ENCODE data around the gene PF4V1. TPM values are rescaled to one million over a fixed set of nuclear protein-coding genes. Genes with fewer than 3 reads are reported as not detected.
A peak's percentile ranks its signal among the peaks of the same experiment; 100 is the strongest.

The PF4V1 gene
- total and polyA plus RNA-seq, 9 of the 15 experiments (the other 6 are each of a cell fraction or from before 2014, with no cell fraction given) = not detected

GRCh38 chr4:73865431-73866096 is 12.5 kb downstream of the PF4V1 start:
- FAIRE-seq (no peak), DNase-seq (ENCODE audit: extremely low read depth in 1 of 4, low spot score in 3 of 4) (no peak), ATAC-seq (no peak)
- POLR2A ChIA-PET = no interaction called here
- in situ Hi-C loops (cut with MboI) = no loop called here
- H3K4me1 ChIP-seq (replicated peaks in 1 of 2; ENCODE audit: control insufficient read depth in 2 of 2, insufficient read depth in 2 of 2, low read length in 2 of 2) = peaks cover 9 to 11% of the 10 kb centered on the region in 2 experiments; a peak in 4 of 5 replicates
- 48% methylated on average over 5 of the region's 5 CpGs for WGBS (ENCODE audit: insufficient coverage, low coverage, missing lambda C conversion rate)
- no peaks in the 10 kb centered on the region for H3K9me1 ChIP-seq (ENCODE audit: control insufficient read depth, insufficient read depth, low read length)
- no peak overlapping the region for H3K4me3 ChIP-seq
- intact Hi-C loops (cut with micrococcal nuclease) = loop anchor here (5.0 kb wide), 1 partner anchor 232 kb away; the partner anchor contains the start of gene CXCL2
- H2AFZ ChIP-seq (ENCODE audit: low read depth, low read length) = no peak overlapping the region
- no peak overlapping the region for H3K9ac ChIP-seq (ENCODE audit: insufficient read depth in 1 of 2, low read depth in 2 of 2, low read length in 2 of 2)
- BruUV-seq (replicated peaks) = no TSS peak
- H3K79me2 ChIP-seq (ENCODE audit: control insufficient read depth, insufficient read depth, low read length) = no peaks in the 10 kb centered on the region
- H3K9me3 ChIP-seq (replicated peaks; ENCODE audit: control insufficient read depth, insufficient read depth, low read depth, low read length) = no peaks in the 10 kb centered on the region
- no peak overlapping the region for H3K27ac ChIP-seq (ENCODE audit: extremely low read depth, low read depth, low read length)
- H3K4me2 ChIP-seq (ENCODE audit: insufficient read depth, low read length) = no peak overlapping the region
- H4K20me1 ChIP-seq (replicated peaks; ENCODE audit: control insufficient read depth, insufficient read depth, low read length) = no peaks in the 10 kb centered on the region
- H3K36me3 ChIP-seq (ENCODE audit: control insufficient read depth, insufficient read depth, low read length) = no peaks in the 10 kb centered on the region
- CTCF ChIA-PET (ENCODE audit: low intra/inter-chr PET ratio) = no interaction called here
- H3K27me3 ChIP-seq (ENCODE audit: control insufficient read depth in 2 of 2, insufficient read depth in 2 of 2, low read length in 2 of 2) = no peaks in the 10 kb centered on the region
- TF ChIP-seq ZNF316 (IDR thresholded peaks at IDR 0.05) = no peak
- TF ChIP-seq ATF1 (CRISPR knock-in tag; IDR thresholded peaks at IDR 0.05) = no peak
- TF ChIP-seq ATF1 (tag; IDR thresholded peaks at IDR 0.05) = peak; percentile 39
- no peak for TF ChIP-seq NR2C2 (CRISPR knock-in tag; IDR thresholded peaks at IDR 0.05)
- no peak for TF ChIP-seq NR2C2 (tag; IDR thresholded peaks at IDR 0.05)
- TF ChIP-seq GTF2F1 (IDR thresholded peaks at IDR 0.05; ENCODE audit: low read depth, low read length) = no peak
- no peak for TF ChIP-seq ZNF224 (CRISPR knock-in tag; IDR thresholded peaks at IDR 0.05)
- TF ChIP-seq ILF3 (IDR thresholded peaks at IDR 0.05; ENCODE audit: borderline replicate concordance) = no peak
- TF ChIP-seq HINFP (tag; conservative IDR thresholded peaks at IDR 0.05; ENCODE audit: low read depth) = no peak
- no peak for TF ChIP-seq MCM2 (IDR thresholded peaks at IDR 0.05; ENCODE audit: low read depth)
- no peak for TF ChIP-seq ESRRA (IDR thresholded peaks at IDR 0.05; ENCODE audit: borderline replicate concordance, low read depth)
- TF ChIP-seq ID3 (CRISPR knock-in tag; IDR thresholded peaks at IDR 0.05) = no peak
- no peak for TF ChIP-seq ID3 (tag; IDR thresholded peaks at IDR 0.05)
- TF ChIP-seq HNRNPK (IDR thresholded peaks at IDR 0.05; ENCODE audit: low read depth, low read length, poor library complexity, severe bottlenecking) = no peak
- TF ChIP-seq CREM (IDR thresholded peaks at IDR 0.05; ENCODE audit: low read depth) = peak; percentile 46; the same call in 1 of the 2 replicates
- TF ChIP-seq ETV1 (tag; conservative IDR thresholded peaks at IDR 0.05; ENCODE audit: low read depth) = no peak
- TF ChIP-seq NCOA2 (IDR thresholded peaks at IDR 0.05; ENCODE audit: partially characterized antibody in 2 of 2) = no peak
- TF ChIP-seq RBBP5 (IDR thresholded peaks at IDR 0.05; ENCODE audit: borderline replicate concordance, insufficient read depth, low read length, poor library complexity, severe bottlenecking) = no peak
- TF ChIP-seq TBP (optimal IDR thresholded peaks at IDR 0.05; ENCODE audit: low read depth, low read length) = peak; percentile 30
- no peak for TF ChIP-seq POLR3G (IDR thresholded peaks at IDR 0.05; ENCODE audit: extremely low read depth, insufficient read length, insufficient replicate concordance)
- no peak for TF ChIP-seq KAT7 (CRISPR knock-in tag; IDR thresholded peaks at IDR 0.05; ENCODE audit: borderline replicate concordance)
- TF ChIP-seq SNIP1 (IDR thresholded peaks at IDR 0.05; ENCODE audit: low read depth) = no peak
- no peak for TF ChIP-seq NCOA1 (IDR thresholded peaks at IDR 0.05; ENCODE audit: low read depth)
- TF ChIP-seq ZNF212 (CRISPR knock-in tag; IDR thresholded peaks at IDR 0.05) = no peak
